HUES64 (cell line): ENCODE results near the gene PAX8. TPM values are rescaled to one million over a fixed set of nuclear protein-coding genes. Genes with fewer than 3 reads are reported as not detected.
"Not testable (repeated sequence)": the region's sequence is repeated elsewhere in the genome, so short reads cannot be mapped to it uniquely, and the experiment has no call there.

Source experiments
- H3K27ac ChIP-seq: 2 replicates; pipeline ENCODE4 v1.7.0; 2013; ENCODE audit warnings: low read depth, low read length, inconsistent platforms
- H3K27me3 ChIP-seq: 2 replicates; pipeline ENCODE4 v1.6.1; 2013; ENCODE audit warnings: mild to moderate bottlenecking, low read length; ENCODE audit not compliant: insufficient read depth
- H3K36me3 ChIP-seq: 2 replicates; pipeline ENCODE4 v1.6.1; 2013; ENCODE audit warnings: mild to moderate bottlenecking, low read length; ENCODE audit not compliant: insufficient read depth
- H3K4me1 ChIP-seq: 2 replicates; pipeline ENCODE4 v1.6.1; 2013; ENCODE audit warnings: mild to moderate bottlenecking, low read length, moderate library complexity; ENCODE audit not compliant: insufficient read depth
- H3K4me3 ChIP-seq: 2 replicates; pipeline ENCODE4 v1.5.1; 2013; ENCODE audit warnings: mild to moderate bottlenecking, low read length, moderate library complexity
- H3K9ac ChIP-seq: 2 replicates; pipeline ENCODE4 v1.6.1; 2013; ENCODE audit warnings: mild to moderate bottlenecking, low read depth, low read length
- H3K9me3 ChIP-seq: 2 replicates; pipeline ENCODE4 v1.6.1; 2013; ENCODE audit warnings: low read depth, low read length; ENCODE audit not compliant: insufficient read depth
- WGBS: fragments of 150-250, 120-280 bp; methylation state at CpG from one replicate; pipeline ENCODE4 v1.1.7; 2013; ENCODE audit warnings: missing lambda C conversion rate; 5-methylcytosine and 5-hydroxymethylcytosine counted together
- polyA plus RNA-seq, 2 experiments: library from polyadenylated mRNA; stranded (reverse); fragments of 50-300 nt; gene quantifications; one replicate each; pipeline ENCODE4 v1.2.3, GENCODE V29; 2013

Gene PAX8
- polyA plus RNA-seq (2013, experiment 1 of 2): 15.1 TPM
- polyA plus RNA-seq (2013, experiment 2 of 2): 29.2 TPM

DNA sequence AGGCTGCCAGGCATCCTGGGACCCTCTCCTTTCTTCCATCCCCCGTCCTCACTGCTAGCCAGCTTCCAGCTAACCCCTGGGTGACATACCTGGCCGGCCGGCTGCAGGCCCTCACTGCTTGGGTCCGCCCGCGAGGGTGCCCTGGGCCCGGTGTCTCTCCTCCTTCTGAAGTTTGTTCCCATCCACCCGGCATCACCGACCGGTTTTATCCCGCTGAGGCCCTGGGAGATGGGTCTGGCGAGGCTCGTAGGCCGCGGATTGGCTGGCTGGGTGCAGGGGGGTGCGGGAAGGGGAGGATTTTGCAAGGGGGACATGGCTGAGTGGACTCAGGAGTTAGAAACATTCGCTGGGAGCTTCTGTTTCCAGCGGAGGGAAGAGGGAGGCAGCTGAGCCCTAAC lies at the start of gene PAX8:
Gene PAX8 (minus strand): TSS at position 180 of the 398 bp plus-strand sequence. CDS start 527 bp downstream, outside the sequence.
- H3K4me3 ChIP-seq: peak within 1 kb of the TSS; percentile 54
- peaks cover 95% of the 10 kb centered on the region for H3K27me3 ChIP-seq
- no peak within 1 kb of the TSS for H3K9ac ChIP-seq
- H3K9me3 ChIP-seq: no peaks in the 10 kb centered on the region
- H3K36me3 ChIP-seq: no peaks in the 10 kb centered on the region
- 13% methylated on average over 18 of the region's 18 CpGs for WGBS
- no peak within 1 kb of the TSS for H3K27ac ChIP-seq
- H3K4me1 ChIP-seq: peaks cover 9% of the 10 kb centered on the region; the same call in 1 of the 2 replicates

DNA sequence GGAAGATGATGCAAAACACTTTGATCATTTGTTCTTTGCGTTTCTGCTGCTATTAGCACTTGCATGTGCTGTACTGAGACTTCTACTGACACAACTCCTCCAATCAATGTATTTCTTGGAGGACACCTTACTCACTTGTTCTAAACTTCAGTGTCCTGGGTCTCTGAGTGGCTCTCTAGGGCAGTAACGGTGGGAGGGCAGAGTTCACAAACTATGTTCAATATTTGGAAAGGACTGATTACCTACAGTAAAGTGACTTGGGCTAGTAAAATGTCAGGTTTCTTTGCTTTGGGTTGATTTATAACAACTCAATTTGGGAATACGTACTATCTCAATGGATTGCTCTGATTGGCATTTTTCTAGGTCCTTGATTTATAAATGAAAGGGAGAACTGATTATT lies 49.3 kb upstream of the PAX8 start:
- Histone ChIP-seq H3K4me1 (no peaks in the 10 kb centered on the region), H3K9ac (no peak overlapping the region), H3K36me3 (no peaks in the 10 kb centered on the region), H3K9me3 (no peaks in the 10 kb centered on the region), H3K27me3 (peaks cover 6% of the 10 kb centered on the region), H3K4me3 (no peak overlapping the region), H3K27ac (no peak overlapping the region)
- WGBS: 90% methylated on average over 3 of the region's 3 CpGs

DNA sequence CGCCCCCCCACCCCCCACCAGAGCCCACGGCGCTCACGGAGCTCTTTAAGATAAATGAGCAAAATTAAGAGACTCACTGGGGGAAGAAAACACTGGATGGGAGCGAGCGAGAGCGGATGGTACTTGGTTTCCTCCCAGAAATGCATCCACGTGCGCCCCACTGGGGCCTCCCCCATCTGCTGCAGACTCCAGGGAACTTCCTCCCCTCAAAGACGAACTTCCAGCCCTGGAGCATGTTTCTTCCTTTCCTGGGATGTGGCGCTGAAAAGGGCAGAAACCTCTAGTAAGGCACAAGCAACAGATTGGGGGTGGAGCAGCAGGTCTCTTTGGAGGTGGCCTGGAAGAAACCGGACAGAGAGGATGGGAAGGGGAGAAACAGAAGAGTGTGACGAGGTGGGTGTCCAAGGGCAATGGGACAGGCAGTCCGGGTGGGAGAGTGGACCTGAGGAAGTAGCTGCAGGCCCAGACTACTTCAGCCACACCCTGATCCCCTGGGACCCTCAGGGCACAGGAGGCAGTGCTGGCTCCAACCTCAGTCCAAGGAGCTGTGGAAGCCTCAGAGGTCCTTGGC lies 46.5 kb upstream of the PAX8 start:
- Histone ChIP-seq H3K4me3 (peak overlapping the region; percentile 64), H3K9ac (peak overlapping the region; percentile 58), H3K27me3 (peaks cover 14% of the 10 kb centered on the region)
- H3K27ac ChIP-seq, H3K4me1 ChIP-seq, H3K9me3 ChIP-seq, H3K36me3 ChIP-seq: not testable (repeated sequence)
- WGBS: 6% methylated on average over 8 of the region's 14 CpGs

DNA sequence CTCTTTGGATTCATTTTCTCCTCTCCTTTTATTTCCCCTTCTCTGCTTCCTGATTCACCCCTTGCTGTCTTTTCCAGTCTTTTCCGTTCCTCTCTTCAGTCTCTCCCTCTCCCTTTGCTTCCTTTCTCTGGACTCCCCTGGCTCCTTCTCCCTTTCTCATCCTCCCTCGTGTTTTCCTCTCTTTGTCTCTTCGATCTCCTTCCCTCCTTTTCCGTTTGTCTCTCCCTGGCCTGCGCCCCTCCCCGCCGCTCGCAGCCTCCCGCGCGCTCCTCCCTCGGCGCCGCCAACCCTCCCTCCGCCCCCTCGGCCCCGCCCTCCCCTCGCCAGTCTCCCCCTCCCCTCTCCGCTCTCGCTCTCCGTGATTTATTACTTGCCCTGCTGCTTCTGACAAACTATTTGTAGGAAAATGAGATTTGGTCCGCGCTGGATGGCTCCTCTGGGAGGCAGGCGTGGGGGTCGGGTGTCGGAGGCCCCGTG lies 46.0 kb upstream of the PAX8 start:
- Histone ChIP-seq H3K9me3 (no peaks in the 10 kb centered on the region), H3K9ac (peak overlapping the region; percentile 58), H3K4me3 (peak overlapping the region; percentile 64), H3K4me1 (no peaks in the 10 kb centered on the region), H3K36me3 (no peaks in the 10 kb centered on the region), H3K27me3 (peaks cover 14% of the 10 kb centered on the region), H3K27ac (no peak overlapping the region)
- under 1% methylated on average over 18 of the region's 27 CpGs for whole genome bisulfite sequencing

DNA sequence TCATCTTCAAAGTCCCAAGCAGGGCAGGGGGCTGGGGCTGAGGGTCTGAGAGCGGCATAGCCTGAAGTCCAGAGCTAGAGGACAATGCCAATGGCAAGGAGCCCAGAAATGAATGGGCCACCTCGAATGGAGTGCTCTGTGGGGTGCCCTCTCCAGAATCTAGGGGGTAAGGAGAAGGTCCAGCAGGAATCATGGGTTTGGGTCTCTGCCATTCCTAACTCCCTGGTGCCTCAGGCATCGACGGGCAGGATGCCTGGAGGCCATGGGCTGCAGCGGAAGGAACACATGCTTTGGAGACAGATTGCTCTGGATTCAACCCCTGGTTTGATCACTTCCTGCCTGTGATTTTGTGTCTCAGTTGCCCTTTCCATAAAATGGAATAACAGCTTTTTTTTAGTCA lies 44.4 kb upstream of the PAX8 start:
- H3K9me3 ChIP-seq, H3K4me1 ChIP-seq, H3K4me3 ChIP-seq, H3K36me3 ChIP-seq, H3K9ac ChIP-seq, H3K27ac ChIP-seq: not testable (repeated sequence)
- peaks cover 14% of the 10 kb centered on the region for H3K27me3 ChIP-seq
- WGBS: 82% methylated on average over 5 of the region's 5 CpGs

DNA sequence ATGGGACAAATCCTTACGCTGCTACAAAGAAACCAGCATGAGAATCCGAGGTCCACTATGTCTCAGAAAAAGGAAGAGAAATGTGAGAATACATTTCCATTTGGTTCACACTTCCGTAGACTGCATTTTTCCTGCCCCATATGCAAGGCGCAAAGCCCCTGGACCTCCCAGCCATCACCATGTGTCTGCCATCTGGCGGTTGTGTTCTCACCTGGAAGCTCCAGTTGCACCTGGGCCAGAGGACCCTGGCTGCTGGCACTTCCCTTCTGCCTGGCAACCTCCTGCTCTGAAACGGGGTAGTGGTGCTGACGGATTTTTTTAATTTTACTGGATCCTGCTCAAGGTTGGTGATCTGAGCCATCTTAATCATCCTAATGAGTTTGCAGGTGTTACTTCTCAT lies 41.4 kb upstream of the PAX8 start:
- H3K27ac ChIP-seq, H3K9me3 ChIP-seq, H3K36me3 ChIP-seq, H3K4me1 ChIP-seq, H3K9ac ChIP-seq, H3K4me3 ChIP-seq: not testable (repeated sequence)
- 88% methylated on average over 7 of the region's 7 CpGs for WGBS
- H3K27me3 ChIP-seq: peaks cover 16% of the 10 kb centered on the region

DNA sequence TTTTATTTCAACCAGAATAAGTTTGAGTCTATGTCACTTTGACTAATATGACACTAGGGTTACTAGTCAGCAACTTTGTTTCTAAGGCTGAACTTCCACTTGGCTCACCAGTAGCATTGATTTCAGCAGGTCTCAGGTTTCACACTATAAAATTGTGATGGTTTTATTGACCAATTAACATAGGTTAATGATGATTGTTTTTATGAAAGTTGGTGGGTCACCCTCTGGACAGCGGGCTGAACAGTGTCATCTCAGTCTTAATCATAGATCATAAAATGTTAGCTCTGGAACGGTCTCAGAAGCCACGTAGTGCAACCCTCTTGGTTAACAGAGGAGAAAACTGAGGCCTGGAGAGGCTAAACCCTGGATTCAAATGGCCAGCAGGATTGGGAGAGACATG lies 40.2 kb upstream of the PAX8 start:
- peaks cover 10% of the 10 kb centered on the region for H3K27me3 ChIP-seq
- not testable (repeated sequence) for H3K9me3 ChIP-seq, H3K27ac ChIP-seq, H3K9ac ChIP-seq, H3K36me3 ChIP-seq, H3K4me3 ChIP-seq, H3K4me1 ChIP-seq
- WGBS: 92% methylated on average over 3 of the region's 3 CpGs

DNA sequence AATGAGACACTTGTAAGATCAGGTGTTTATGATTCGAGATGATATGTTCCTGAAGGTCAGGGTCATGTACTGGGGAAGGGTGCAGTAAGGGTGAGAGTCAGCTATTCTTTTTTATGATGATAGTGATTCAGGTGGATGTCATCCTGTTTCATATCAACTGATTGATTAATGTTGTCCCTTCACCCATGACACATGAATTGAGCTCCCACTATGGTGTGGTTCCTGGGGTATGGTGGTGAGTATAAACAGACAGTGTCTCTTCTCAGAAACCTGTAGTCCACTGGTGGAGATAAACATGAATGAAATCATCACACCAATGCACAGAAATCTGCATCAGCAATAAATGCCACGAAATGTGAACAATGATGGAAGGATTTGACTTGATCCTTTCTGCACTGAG lies 37.4 kb upstream of the PAX8 start:
- no peaks in the 10 kb centered on the region for H3K9me3 ChIP-seq
- H3K36me3 ChIP-seq: no peaks in the 10 kb centered on the region
- no peak overlapping the region for H3K9ac ChIP-seq
- H3K27ac ChIP-seq: no peak overlapping the region
- peaks cover 7% of the 10 kb centered on the region; the same call in 1 of the 2 replicates for H3K4me1 ChIP-seq
- peaks cover 2% of the 10 kb centered on the region; the same call in 1 of the 2 replicates for H3K27me3 ChIP-seq
- H3K4me3 ChIP-seq: no peak overlapping the region
- WGBS: 76% methylated on average over 2 of the region's 2 CpGs

DNA sequence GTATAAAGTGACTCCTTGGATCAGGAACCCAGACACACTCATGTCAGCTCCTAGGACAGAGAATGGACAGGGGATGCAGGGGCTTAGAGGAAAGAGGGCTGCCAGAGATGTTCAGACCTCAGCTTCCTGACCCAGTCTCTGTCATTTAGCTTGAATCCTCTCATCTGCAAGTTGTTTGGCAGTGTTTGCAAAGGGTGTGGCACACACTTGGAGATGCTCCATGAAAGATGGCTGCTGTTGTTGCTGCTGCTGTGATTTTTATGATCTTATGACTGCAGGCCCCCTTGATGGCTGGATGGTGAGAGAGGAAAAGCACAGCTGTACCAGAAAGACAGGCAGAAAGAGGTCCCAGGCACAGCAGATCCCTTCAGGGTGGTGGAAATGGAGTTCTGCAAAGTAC lies 35.9 kb upstream of the PAX8 start:
- H3K27ac ChIP-seq, H3K4me3 ChIP-seq, H3K4me1 ChIP-seq, H3K9ac ChIP-seq, H3K27me3 ChIP-seq, H3K9me3 ChIP-seq, H3K36me3 ChIP-seq: not testable (repeated sequence)

DNA sequence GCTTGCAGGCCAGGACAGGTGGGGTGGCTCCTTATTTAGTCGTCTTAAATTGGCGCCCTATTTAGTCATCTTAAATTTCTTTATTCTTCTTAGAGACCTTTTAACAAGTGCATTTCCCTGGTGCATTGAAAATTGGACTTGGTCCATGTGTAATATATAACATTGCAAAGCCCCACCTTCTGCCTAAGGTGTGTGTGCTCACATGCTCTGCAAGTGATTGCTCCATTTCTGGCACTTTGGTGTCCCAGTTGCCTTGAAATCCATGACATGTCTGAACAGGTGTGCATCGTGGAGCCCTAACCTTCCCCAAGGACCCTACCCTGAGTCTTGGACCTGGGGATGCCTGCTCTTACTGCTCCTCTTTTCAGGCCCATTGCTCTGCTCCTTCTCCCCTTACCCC lies 35.5 kb upstream of the PAX8 start:
- not testable (repeated sequence) for H3K27ac ChIP-seq, H3K27me3 ChIP-seq, H3K9me3 ChIP-seq, H3K36me3 ChIP-seq, H3K4me3 ChIP-seq, H3K9ac ChIP-seq, H3K4me1 ChIP-seq
- WGBS: 83% methylated on average over 1 of the region's 3 CpGs

DNA sequence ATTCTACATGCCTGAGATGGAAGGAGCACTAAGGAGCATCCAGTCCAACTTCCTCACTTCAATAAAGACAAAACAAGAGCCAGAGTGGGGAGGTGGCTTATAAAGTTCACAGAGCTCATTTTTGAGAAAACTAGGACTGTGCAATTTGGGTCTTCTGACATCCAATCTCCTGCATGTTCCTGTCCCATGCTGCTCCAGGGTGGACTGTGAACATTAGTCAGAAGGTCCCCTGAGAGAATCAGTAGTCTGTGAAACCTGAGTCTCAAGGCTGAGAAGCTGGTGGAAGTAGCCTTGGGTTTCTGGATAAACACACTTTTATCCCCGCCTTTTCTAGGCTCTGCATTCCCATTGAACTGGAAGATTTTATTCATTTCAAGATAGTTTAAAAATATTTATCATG lies 33.1 kb upstream of the PAX8 start:
- not testable (repeated sequence) for H3K4me1 ChIP-seq, H3K9ac ChIP-seq, H3K4me3 ChIP-seq, H3K27me3 ChIP-seq, H3K27ac ChIP-seq, H3K9me3 ChIP-seq, H3K36me3 ChIP-seq
- WGBS: no CpG with 5 or more reads among the region's 1 CpG

DNA sequence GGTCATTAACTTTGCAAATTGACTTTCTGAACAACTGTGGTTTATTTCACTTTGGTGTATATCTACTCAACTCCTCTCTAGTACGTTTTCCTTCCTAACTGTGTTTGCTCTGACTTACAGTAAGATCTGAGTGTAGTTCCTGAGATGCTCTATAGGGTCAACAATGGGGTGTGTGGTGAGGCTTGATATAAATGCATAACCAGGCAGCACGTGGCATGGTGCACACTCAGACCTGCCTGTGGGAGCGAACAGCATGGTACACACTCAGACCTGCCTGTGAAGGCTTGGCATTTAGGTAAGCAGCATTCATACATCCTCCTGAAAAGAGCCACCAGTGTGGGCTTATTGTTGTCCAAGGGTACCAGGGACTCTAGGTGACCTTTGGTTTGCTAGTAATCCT lies 32.5 kb upstream of the PAX8 start:
- not testable (repeated sequence) for H3K4me1 ChIP-seq, H3K9me3 ChIP-seq, H3K36me3 ChIP-seq, H3K4me3 ChIP-seq, H3K27ac ChIP-seq, H3K27me3 ChIP-seq, H3K9ac ChIP-seq
- 92% methylated on average over 3 of the region's 3 CpGs for WGBS
